Measurements from ENCODE around the gene ALG12.

ALG12 gene

DNA sequence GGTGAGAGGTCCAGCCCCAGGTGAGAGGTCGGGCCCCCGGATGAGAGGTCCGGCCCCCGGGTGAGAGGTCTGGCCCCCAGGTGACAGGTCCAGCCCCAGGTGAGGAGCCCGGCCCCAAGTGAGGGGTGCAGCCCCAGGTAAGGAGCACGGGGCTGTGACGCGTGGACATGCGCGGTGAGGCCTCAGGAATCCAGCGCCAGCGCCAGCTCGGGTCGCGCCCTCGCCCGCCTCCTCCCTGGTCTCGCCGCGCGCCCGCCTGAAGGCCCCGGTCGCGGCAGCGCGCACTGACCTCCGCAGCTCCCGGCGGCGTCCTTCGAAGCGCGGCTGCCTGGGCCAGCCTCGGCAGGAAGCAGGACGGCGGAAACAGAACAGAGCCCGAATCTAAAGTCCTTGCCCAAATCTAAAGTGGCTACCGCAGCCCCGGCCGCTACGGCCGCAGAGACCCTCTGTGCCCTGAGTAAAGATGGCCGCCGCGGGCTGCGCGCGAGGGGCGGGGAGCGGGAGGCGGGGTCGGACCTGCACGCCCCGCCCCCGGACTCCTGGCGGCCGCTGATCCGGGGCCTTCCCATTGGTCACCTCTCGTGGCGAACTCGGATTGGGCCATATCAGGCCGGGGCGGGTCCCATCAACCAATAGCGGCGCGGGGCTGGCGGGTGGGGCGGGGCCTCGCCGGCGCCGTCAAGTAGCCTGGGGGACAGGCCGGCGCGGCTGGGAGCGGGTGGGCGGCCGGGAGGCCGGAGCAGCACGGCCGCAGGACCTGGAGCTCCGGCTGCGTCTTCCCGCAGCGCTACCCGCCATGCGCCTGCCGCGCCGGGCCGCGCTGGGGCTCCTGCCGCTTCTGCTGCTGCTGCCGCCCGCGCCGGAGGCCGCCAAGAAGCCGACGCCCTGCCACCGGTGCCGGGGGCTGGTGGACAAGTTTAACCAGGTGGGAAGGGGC, at the start of gene ALG12, which contains the start of gene CRELD2:
Gene ALG12 (minus strand): TSS at position 465 of the 937 bp plus-strand sequence. CDS start 4,673 bp downstream, outside the sequence.
Gene CRELD2 (plus strand): TSS at position 661 of the 937 bp plus-strand sequence. CDS start 136 bp downstream, at position 797.
- DNase-seq: peak; percentile 88

DNA sequence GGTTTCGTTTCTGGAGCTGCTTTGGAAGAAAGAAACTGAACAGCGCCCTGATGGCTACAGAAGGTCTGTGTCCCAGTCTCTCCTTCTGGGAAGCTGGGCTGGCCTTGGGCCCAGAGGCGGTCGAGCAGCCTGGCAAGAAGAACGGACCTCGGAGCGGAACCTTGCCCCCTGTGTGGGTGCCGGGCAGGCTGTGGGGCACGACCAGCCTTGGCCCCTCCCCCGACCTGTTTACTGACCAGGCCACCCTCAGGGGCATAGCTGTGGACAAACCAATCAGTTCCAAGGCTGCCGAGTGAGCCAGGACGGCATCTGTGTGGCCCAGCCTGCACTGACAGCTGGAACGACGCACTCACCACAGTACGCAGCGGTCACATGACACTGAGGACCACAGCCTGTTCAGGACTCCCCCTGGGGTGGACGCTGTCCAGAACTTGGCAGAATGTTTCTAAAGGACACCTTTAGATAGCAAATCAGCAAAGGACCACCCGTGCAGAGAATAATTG, 49.5 kb upstream of the ALG12 start:
- no peak for DNase-seq

- DNase-seq: no peak
These were observed 48.8 kb upstream of the ALG12 start for GRCh38 chr22:49966774-49967705.

- no peak for DNase-seq
These were observed 48.0 kb upstream of the ALG12 start for GRCh38 chr22:49966041-49966773.

- no peak for DNase-seq
These were observed 47.1 kb upstream of the ALG12 start for GRCh38 chr22:49965091-49966040.

- DNase-seq: no peak
These were observed 46.2 kb upstream of the ALG12 start for GRCh38 chr22:49964136-49965090.

DNA sequence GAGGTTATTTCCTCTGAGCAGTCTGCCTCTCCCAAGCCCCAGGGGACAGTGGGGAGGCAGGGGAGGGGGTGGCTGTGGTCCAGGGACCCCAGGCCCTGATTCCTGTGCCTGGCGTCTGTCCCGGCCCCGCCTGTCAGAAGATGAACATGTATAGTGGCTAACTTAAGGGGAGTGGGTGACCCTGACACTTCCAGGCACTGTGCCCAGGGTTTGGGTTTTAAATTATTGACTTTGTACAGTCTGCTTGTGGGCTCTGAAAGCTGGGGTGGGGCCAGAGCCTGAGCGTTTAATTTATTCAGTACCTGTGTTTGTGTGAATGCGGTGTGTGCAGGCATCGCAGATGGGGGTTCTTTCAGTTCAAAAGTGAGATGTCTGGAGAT, 45.4 kb upstream of the ALG12 start:
- DNase-seq: no peak

GRCh38 chr22:49962751-49963646, 44.8 kb upstream of the ALG12 start:
- no peak for DNase-seq

DNA sequence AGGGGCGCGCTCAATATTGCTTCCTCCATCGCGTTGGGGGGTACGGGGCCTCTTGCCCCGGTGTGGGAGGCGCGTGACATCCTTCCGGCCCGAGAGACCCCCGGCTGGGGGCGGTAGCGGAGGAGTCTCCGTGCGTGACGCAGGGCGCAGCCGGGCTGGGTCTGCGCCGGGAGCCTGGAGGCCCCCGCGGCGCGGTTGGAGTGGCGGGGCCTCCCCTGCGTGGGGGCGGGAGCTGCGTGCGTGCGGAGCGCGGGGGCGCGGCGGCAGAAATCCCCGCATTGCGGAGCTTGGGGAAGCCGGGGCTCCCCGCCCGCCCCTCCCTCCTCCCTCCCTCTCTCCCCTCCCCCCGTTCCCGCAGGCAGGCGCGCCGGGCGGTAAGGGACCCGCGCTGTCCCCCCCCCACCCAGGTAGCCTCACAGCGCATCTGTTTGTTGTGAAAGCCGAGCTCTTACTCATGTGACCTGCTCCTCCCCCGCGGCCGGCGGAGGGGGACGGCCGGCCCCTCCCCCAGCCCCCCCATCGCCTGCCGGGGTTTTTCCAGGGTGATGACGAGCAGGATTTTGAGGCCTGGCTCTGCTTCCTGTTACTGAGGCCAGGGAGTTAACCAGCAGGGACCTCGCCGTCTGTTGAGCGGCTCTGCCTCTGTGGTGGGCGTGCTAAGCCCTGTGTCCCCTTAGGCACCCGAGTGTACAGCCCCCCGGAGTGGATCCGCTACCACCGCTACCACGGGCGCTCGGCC, 43.9 kb upstream of the ALG12 start:
- DNase-seq: peak; percentile 69

GRCh38 chr22:49961601-49962011, 43.4 kb upstream of the ALG12 start:
- DNase-seq: no peak

- no peak for DNase-seq
These were observed 42.9 kb upstream of the ALG12 start for GRCh38 chr22:49961005-49961600.

DNA sequence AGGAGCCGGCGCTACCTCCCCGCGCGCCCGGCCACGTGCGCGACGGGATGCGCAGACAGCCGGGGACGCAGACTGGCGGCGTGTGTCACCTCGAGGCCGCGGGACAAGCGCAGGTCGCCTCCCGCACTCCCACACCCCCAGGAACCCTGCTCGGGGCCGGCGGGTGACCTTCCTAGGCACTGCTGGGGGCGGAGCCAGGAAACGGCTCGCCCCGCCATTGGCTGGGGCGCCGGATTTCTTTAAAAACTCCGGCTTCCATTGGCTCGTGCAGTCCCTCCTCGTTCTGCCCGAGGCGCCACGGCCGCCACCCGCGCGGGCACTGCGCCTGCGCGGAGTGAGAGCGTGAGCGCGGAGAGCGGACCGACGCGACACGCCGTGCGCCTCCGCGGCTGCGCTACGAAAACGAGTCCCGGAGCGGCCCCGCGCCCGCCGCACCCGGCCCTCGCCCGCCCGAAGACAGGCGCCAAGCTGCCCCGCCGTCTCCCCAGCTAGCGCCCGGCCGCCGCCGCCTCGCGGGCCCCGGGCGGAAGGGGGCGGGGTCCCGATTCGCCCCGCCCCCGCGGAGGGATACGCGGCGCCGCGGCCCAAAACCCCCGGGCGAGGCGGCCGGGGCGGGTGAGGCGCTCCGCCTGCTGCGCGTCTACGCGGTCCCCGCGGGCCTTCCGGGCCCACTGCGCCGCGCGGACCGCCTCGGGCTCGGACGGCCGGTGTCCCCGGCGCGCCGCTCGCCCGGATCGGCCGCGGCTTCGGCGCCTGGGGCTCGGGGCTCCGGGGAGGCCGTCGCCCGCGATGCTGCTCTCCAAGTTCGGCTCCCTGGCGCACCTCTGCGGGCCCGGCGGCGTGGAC, 42.1 kb upstream of the ALG12 start, which contains the start of gene PIM3:
Gene PIM3 (plus strand): TSS at position 614 of the 846 bp plus-strand sequence. CDS start 176 bp downstream, at position 790.
- peak; percentile 93 for DNase-seq

DNA sequence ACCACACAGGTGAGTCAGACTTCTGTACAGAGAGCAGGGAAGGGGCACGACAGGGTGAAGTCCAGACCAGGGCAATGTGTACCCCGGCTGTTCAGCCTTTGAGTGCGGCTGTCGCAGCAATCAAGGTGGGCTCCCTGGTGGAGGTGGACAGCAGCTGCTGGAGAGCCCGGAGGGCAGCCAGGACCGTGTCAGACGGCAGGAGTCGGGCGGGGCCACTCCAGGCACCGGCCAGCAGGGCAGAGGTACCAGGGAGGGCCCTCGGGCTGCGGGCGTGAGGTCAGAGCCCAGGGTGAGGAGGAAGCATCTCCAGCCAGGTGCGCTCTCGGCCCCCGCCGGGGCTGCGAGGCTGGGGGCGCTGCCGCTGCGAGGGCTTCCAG, 41.5 kb upstream of the ALG12 start:
- DNase-seq: no peak

- DNase-seq: no peak
These were observed 40.9 kb upstream of the ALG12 start for GRCh38 chr22:49958931-49959781.

GRCh38 chr22:49958366-49958921, 40.2 kb upstream of the ALG12 start:
- DNase-seq: no peak
